NOMO-1 treated with dmso at 0.1 percent for 144 hours (cell line): ENCODE measurements around the gene TTLL10.
"Not testable (repeated sequence)": the region's sequence is repeated elsewhere in the genome, so short reads cannot be mapped to it uniquely, and the experiment has no call there.

Source experiments
- DNase-seq: peaks from one replicate; lab custom pipeline; 2025; ENCODE audit not compliant: unreplicated experiment; lab: John Stamatoyannopoulos, UW

TTLL10 gene

DNA sequence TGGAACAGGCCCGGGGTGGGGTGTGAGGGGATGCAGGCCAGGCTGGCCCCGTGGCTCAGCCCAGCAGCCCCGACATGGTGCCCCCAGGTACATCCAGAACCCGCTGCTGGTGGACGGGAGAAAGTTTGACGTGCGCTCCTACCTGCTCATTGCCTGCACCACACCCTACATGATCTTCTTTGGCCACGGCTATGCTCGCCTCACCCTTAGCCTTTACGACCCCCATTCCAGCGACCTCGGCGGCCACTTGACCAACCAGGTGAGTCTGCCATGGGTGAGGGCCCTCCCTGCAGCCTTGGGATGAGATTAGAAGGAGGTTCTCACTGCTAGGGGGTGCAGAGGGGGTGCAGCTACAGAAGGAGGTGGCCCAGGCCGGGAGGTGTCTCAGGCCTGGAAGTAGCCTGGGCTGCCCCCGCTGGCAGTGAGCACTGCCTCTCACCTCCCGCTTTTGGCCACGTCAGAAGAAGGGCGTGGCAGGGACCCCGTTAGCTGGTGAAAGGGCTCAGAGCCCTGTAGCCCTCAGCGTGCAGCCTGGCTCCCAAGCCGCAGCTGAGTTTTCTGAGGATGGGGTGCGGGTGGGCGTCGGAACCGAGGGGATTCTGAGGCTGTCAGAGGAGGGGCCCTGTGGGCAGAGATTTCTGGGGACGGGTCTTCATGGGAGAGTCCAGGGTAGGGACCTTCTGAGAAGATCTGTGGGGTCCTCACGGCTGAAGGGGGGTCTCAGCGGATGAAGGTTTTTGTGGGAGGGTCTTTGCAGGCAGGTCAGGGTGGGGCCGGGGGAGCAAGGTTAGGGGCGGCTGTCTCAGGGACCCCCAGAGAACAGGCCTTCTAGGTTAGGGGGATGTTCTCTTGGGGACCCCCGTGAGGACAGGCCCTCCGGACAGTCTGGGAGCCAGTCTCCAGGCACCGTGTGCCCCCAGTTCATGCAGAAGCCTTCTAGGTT lies 10.4 kb downstream of the TTLL10 start:
- DNase-seq, result no peak

DNA sequence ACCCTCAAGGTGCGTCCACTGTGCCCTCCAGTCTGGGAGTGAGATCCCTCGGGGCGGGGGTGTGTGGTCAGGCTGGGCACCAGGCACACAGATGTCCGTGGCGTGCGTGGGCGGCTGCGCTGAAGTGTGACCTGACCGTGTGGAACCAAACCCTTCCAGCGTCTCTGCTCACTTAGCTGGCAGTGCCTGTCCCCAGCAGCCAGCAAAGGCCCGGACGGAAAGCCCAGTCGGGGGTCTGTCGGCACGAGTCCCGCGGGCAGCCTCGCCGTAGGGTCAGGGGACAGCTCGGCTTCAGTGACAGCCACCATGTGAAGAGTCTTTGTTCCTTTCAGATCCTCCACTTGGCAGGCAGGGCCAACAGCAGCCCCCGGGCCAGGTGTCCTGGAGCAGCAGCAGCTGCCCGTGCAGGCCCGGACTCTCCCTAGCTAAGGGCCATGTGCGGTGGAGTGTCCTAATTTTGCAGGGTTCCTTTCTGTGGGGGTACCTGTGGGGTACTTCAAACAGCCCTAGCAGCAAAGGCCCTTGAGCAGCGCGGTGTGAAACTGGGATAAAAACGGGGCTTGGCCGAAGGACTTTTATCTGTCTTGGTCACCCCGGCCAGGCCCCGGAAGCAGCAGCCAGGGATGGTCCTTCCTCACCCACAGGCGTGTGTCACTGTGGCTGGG lies 11.6 kb downstream of the TTLL10 start:
- no peak for DNase-seq

DNA sequence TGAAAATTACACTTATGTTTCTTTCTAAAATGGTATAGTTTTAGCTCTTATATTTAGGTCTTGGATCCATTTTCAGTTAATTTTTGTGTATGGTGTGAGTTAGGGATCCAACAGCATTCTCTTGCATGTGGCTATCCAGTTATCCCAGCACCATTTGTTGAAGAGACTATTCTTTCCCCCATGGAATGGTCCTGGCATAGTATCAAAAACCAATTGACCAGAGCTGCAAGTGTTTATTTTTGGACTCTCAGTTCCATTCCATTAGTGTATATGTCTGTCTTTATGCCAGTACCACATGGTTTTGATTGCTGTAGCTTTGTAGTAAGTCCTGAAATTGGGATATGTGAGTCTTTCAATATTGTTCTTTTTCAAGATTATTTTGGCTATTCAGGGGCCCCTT lies 14.3 kb downstream of the TTLL10 start:
- DNase-seq, result no peak

DNA sequence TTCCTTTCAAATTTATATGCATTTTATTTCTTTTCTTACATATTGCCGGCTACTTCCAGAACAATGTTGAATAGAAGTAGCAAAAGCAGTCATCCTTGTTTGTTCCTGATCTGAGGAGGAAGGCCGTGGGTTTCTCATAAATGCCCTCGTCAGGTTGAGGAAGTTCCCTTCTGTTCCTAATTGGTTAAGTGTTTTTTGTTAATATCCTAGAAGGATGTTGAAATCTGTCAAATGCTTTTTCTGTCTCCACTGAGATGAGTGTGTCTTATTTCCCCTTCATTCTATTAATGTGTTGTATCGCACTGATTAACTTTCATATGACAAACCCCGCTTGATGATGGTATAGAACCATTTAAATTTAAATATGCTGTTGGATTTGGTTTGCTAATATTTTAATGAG lies 15.4 kb downstream of the TTLL10 start:
- no peak for DNase-seq

DNA sequence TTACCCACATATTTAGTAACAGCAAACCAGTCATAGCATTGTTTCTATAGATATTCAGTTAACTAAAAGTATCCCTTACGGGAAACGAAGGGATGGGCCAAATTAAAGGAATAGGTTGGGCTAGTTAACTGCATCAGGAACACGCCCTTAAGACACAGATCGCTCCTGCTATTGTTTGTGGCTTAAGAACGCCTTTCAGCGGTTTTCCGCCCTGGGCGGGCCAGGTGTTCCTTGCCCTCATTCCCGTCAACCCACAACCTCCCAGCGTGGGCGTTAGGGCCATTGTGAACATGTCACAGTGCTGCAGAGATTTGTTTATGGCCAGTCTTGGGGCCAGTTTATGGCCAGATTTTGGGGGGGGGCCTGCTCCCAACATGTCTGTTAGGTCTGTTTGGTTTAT lies 18.1 kb downstream of the TTLL10 start:
- DNase-seq, result no peak

DNA sequence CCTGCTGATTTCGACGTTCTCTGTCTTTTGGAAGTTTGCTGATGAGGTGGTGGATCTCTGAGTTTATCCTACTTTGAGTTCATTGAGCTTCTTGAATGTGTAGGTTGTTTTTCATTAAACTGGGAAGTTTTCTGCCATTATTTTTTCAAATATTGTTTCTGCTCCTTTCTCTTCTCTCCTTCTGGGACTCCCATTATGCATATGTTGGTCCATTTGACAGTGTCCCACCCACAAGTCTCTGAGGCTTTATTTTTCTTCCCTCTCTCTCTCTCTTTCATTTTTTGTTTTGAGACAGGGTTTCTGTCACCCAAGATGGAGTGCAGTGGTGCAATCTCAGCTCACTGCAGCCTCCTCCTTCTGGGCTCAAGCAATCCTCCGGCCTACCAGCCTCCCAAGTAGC lies 21.0 kb downstream of the TTLL10 start:
- no peak for DNase-seq

DNA sequence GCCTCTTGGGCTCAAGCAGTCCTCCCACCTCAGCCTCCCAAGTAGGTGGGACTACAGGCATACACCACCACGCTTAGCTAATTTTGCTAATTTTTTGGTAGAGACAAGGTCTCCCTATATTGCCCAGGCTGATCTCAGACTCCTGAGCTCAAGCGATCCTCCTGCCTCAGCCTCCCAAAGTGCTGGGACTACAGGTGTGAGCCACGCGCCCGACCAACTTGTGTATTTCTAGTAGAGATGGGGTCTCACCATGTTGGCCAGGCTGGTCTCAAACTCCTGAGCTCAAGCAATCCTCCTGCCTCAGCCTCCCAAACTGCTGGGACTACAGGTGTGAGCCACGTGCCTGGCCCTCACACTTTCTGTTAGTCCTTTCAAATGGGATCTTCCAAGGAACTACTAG lies 22.0 kb downstream of the TTLL10 start:
- DNase-seq, result not testable (repeated sequence)

DNA sequence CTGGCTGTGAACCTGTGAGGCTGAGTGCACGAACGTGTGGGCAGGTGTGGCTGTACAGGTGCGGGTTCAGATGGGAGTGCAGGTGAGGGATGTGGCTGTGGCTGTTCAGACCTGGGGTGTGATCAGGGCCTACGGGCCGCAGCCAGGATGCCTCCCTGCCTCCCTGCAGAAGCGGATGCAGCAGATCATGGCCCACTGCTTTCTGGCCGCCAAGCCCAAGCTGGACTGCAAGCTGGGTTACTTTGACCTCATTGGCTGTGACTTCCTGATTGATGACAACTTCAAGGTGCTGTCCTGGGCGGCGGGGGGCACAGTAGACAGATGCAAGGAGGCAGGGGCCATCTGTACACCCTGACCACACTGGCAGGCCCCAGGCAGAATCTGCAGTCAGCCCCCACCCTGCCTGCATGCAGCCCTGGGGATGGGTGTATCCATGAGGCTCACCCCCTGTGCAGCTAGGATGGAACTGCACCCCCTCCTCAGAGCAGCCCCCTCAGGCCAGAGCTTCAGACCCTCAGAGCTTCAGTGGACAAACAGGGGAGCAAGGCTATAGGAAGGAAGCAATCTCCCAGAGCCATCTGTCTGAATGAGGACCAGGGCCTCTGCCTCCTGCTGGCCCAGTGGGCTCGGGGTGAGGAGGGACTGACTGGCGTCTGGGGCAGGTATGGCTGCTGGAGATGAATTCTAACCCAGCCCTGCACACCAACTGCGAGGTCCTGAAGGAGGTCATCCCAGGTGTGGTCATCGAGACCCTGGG lies 22.9 kb downstream of the TTLL10 start:
- no peak for DNase-seq

DNA sequence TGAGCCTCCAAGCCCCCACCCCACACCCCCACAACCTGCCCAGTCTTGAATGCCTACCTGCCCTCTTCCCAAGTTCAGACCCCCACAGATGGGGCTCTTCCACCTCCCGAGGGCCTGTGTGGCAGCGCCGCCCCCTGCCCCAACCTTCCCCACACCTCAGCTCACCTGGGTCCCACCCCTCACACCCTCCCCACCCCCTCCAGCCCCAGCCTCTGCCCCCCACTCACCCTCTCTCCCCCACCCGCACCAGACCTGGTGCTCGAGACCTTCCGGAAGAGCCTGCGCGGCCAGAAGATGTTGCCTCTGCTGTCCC lies 23.5 kb downstream of the TTLL10 start:
- DNase-seq, result no peak

DNA sequence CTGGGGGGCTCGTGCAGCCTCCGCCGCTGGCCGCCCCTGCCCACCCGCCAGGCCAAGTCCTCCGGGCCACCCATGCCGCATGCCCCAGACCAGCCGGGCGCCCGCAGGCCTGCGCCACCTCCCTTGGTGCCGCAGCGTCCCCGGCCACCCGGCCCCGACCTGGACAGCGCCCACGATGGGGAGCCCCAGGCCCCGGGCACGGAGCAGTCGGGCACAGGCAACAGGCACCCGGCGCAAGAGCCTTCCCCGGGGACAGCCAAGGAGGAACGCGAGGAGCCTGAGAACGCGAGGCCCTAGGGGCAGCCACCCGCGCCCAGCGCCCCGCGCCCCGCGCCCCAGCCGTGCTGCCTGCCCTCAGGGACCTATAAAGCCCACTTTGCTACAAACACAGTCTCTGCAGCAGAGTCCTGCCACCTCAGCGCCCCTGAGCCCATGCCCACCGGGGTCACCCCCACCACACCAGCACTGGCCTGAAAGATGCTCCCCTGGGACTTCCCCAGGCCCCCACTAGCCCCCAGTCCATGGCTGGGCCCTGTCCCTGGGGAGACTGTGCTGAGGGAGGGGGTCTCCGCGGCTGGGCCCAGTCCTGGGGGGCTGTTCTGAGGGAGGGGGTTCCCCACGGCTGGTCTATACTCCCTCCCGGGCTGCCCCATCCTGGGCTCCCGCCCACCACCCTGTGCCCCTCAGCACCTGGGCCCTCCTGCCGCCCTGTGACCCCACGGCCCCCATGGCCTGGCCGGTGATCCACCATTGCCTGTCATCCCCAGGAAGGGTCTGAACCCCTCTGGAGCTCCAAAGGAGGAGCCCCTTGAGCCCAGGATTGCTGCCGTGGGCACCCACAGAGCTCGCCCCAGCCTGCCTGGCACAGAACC lies 24.1 kb downstream of the TTLL10 start:
- DNase-seq, result no peak

DNA sequence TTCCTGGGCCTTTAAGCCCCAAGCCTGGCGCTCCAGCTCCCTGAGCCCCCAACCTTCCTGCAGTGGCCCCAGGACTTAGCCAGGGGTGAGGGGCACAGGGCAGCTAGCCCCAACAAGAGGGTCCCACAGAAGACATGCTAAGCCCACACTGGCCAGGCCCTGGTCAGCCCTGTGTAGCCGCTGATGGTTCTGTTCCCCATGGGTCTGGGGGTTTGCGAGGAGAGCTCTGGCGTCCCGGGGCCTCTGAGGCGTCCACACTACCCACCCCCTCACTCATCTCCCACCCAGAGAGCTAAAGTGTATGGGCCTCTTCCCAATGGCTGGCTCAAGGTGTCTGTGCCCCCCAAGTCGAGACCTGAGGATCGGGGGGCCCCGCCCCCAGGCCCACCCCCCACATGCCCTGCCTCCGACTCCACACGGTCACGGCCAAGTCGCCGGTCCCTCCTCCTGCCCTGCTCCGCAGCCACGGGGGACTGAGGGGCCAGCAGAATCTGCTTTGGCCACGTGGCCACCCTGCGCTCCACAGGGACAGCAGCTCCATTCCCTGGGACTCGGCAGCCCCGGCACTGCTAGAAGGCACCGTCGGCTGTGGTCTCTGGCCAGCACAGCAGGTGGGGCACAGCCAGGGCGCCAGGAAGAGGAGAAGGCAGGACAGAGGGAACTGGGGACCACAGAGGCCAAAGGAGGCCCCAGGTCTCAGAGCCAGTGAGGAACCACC lies 24.9 kb downstream of the TTLL10 start:
- DNase-seq, result no peak

DNA sequence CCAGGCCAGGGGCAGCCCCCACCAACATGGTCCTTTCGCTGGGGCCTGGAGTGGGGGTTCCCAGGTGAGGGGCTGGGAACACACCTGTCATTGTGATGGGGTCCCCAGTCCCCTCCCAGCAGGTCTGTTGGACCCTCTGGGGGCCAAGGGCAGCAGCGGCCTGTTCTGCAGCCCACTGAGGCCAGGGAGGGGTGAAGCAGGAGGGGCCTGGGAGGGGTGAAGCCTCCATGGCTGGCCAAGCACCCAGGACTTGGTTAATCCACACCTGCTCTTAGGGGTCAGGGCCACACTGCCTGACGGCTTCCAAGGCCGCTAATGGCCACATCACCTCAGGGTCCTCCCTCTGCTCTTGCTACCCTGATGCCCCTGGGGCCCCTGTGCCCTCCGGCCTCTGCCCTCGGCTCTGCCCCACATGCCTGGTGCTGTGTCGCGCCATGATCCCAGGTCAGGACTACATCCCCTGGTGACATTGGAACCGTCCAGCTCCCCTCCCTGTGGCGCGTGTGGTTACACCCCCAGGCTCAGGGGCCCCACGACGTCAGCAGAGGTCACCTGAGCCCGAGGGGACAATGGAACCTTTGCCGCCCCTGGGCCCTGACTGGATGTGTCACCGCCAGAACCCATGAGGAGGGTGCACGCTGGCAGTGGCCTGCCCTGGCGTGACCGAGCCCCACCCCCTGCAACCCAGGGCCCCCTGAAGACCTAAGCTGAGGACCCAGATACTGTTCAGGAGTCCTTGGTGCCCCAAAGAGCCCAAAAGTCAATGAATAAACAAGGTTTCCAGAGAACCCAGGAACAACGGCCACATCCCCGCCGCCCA lies 25.7 kb downstream of the TTLL10 start:
- DNase-seq, result no peak

DNA sequence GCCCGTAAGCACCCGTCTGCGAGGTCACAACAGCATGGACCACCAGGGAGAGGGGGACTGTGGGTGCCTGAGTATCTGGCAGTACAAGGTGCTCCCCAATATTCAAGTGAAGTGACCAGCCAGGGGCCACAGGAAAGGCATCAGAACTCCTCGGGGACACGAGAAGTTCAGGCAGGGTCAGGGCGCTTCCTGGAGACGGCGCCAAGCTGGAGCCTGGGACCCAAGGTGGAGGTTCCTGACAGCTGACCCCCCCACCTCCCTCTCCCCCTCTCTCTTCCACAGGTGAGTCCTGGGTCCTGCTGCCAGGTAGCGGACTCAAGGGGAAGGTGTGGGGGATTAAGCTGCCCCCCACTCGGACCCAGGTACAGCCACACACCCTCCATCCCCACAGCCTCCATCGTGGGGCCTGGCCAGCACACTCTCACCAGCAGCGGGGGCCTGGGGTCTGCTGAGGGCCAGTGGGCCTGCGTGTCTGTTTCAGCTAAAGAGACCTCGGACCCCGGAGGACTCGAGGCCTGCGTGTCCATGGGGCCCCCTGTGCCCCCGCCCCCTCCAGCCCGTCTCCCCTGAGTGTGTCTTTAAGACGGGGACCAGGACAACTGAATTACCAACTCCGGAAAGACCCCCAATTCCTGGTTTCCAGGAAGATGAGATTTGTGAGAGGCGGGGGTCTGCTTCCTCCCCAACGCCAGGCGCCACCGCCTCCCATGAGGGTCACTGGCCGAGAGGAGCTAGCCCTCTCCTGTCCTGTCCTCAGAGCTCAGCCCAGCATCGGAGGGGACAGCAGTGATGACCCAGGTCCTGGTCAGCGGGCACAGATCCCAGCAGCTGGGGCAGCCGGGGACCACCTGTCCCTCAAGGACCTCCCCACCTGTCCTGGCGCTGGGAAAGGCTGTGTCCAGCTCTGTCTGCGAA lies 26.5 kb downstream of the TTLL10 start:
- no peak for DNase-seq

DNA sequence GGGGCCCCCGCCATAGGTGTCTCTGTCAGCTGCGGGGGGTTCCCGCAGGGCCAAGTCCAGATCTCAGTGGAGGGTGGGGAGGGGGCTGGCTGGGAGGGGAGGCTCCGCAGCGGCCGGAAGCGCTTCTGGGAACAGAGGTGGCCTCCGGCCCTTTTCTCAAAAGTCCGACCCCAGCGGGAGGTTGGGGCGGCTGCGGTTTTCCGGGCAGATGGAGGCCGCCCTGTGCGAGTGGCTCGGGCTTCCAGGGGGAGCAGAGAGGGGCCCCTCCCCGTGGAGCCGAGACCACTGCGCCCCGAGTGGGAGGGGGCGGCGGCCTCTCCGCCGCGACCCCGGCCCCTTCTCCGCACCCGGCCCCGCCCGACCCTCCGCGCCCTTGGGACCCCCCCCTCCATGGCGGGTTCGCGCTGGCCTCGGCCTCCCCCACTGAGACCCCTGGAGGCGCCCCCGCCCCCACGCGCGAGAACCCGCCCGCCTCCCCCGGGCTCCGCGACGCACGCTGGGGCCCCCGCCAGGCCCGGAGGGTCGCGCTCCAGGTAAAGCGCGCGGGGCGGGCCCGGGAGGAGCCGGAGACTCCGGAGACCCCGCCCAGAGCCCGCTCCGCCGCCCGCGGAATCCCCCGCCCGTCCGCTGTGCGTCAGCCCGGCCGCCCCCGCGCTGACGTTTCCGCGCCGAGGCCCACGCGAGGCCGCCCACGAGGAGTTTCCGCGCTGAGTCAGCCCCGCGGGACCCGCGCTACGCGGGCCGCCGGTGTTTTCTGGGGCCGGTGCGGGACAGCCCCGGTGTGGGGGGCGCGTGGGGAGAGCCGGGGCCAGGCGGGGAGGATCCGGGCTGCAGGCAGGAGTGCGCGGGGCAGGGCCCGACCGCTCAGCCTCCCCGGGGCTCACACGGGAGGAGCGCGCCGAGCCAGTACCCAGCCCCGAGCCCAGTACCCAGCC lies 27.5 kb downstream of the TTLL10 start:
- DNase-seq, result no peak

DNA sequence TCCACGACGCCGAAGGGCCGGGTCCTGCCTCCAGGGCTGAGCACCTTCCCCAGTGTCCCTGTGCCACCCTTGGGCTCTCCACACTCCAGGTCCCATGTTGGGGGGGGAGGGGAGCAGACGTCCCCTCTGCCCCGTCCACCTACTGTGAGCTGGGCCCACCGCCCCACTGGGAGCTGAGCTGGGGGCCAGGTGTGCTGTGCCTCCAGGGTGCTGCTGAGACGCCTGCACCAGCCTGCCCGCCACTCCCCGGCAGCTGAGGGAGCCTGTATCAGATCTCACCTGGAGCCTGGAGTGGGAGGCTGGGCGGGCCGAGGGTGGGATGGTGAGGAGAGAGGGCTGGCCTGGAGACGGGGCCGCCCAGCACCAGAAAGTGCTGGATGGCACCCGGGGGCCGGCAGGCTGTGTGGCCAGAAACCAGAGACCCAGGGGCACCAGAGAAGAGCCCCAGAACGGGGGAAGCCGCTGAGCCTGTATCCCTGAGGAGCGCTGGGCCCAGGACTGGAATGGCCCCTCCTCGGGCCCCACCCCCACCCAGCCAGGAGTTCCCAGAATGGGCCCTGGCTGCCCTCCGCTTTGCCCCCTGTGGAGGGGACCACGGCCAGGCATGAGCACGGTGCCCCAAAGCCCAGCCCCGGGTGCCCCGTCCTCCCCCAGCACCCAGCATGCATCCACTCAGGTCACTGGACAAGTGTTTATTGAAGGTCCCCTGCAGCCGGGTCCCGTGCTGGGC lies 29.3 kb downstream of the TTLL10 start:
- no peak for DNase-seq

DNA sequence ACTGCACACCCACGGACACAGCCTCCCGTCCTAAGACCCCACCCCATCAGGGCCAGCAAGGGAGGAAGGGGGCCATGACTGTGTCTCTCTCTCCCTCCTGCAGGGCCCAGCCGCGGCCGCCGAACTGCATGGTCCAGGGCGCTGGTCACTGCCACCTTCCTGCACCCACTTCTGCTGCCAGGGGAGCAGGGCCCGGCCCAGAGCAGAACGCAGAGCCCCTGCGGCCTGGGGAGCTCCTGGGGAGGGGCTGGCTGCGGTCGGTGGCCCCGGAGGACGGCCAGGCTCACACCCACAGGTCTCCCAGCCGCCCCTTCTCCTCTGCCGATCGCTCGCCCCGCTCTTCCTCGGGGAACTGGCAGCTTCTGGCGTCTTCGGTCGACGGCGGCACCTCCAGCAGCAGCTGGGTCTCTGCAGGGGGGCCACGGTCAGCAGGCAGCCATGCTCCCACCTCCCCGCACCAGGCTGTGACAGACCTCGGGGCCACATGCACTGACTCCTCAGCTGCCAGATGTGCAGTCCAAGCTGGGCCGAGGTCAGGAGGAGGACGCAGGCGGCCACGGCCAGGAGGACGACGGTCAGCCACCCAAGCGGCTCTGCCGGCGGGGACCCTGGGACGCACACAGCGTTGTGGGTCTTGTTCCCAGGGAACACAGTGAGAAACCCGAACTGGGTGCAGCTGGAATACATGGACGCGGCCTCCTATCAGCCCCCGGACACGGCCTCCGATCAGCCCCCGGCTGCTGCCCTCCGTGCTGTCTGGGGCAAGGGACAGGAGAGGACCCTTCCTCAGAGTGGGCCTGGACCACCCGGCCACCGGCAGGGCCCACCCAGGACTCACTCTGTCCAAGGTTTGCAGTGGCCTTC lies 30.1 kb downstream of the TTLL10 start:
- DNase-seq, result no peak
